ENCODE data around the gene RNF213. TPM values are rescaled to one million over a fixed set of nuclear protein-coding genes. Genes with fewer than 3 reads are reported as not detected.

Gene RNF213
- total and polyA plus RNA-seq, 10 donors, result 36.7 to 481 (median 337) TPM

- intact Hi-C loops (cut with DNase I; ENCODE audit: low total_unique reads), result no loop called here
- H3K36me3 ChIP-seq, result peaks cover 0 to 81% (median 73%) of the 10 kb centered on the region in 6 donors
- H3K27ac ChIP-seq, result no peak overlapping the region
- H3K4me1 ChIP-seq, result no peaks in the 10 kb centered on the region
- H3K4me3 ChIP-seq, result no peak overlapping the region
- WGBS, 5 donors, result 91 to 97% (median 96%) methylated on average over 6 of the region's 6 CpGs
- no peaks in the 10 kb centered on the region for H3K27me3 ChIP-seq (replicated peaks in 1 of 7)
- H3K9me3 ChIP-seq, result peaks cover 0 to 12% (median 9%) of the 10 kb centered on the region in 8 donors
- no peak for TF ChIP-seq CTCF (IDR thresholded peaks at IDR 0.05 in 8 of 11, conservative IDR thresholded peaks at IDR 0.05 in 3 of 11)
- peak in 1 of 3 donors; percentile 9 for TF ChIP-seq POLR2AphosphoS5 (IDR thresholded peaks at IDR 0.05)
- no peak for TF ChIP-seq POLR2A (IDR thresholded peaks at IDR 0.05)
- peak; percentile 40 for DNase-seq
Measured at GRCh38 chr17:80318166-80318565, 57.5 kb downstream of the RNF213 start.

- Histone ChIP-seq H3K27me3 (replicated peaks in 1 of 7) (no peaks in the 10 kb centered on the region), H3K36me3 (peaks cover 0 to 90% (median 78%) of the 10 kb centered on the region in 6 donors), H3K4me3 (no peak overlapping the region), H3K27ac (no peak overlapping the region), H3K9me3 (peaks cover 0 to 12% (median 9%) of the 10 kb centered on the region in 8 donors), H3K4me1 (no peaks in the 10 kb centered on the region)
- intact Hi-C loops (cut with DNase I; ENCODE audit: low total_unique reads), result no loop called here
- 84 to 91% (median 87%) methylated on average over 22 of the region's 22 CpGs for WGBS, 5 donors
- TF ChIP-seq POLR2A (IDR thresholded peaks at IDR 0.05), result no peak
- TF ChIP-seq POLR2AphosphoS5 (IDR thresholded peaks at IDR 0.05), result peak; percentile 25 to 58 (median 39)
- peak; percentile 54 for DNase-seq
Measured at GRCh38 chr17:80319262-80319998, 58.8 kb downstream of the RNF213 start.

GRCh38 chr17:80319999-80320344, 59.3 kb downstream of the RNF213 start:
- no peak overlapping the region for H3K4me3 ChIP-seq
- H3K9me3 ChIP-seq, result peaks cover 0 to 12% (median 9%) of the 10 kb centered on the region in 8 donors
- peaks cover 0 to 95% (median 83%) of the 10 kb centered on the region in 6 donors for H3K36me3 ChIP-seq
- TF ChIP-seq POLR2A (IDR thresholded peaks at IDR 0.05), result no peak
- no peak for TF ChIP-seq POLR2AphosphoS5 (IDR thresholded peaks at IDR 0.05)
- no peak for TF ChIP-seq CTCF (IDR thresholded peaks at IDR 0.05 in 8 of 11, conservative IDR thresholded peaks at IDR 0.05 in 3 of 11)
- no peak overlapping the region for H3K27ac ChIP-seq
- intact Hi-C loops (cut with DNase I; ENCODE audit: low total_unique reads), result no loop called here
- no peaks in the 10 kb centered on the region for H3K4me1 ChIP-seq
- WGBS, 5 donors, result 81 to 85% (median 82%) methylated on average over 4 of the region's 4 CpGs
- DNase-seq, result no peak
- no peaks in the 10 kb centered on the region for H3K27me3 ChIP-seq (replicated peaks in 1 of 7)

GRCh38 chr17:80320496-80320895, 59.8 kb downstream of the RNF213 start:
- WGBS, 5 donors, result 95 to 98% (median 97%) methylated on average over 15 of the region's 15 CpGs
- TF ChIP-seq POLR2AphosphoS5 (IDR thresholded peaks at IDR 0.05) (peak in 2 of 3 donors; percentile 6 to 24), POLR2A (IDR thresholded peaks at IDR 0.05) (no peak), CTCF (IDR thresholded peaks at IDR 0.05 in 8 of 11, conservative IDR thresholded peaks at IDR 0.05 in 3 of 11) (no peak)
- intact Hi-C loops (cut with DNase I; ENCODE audit: low total_unique reads), result no loop called here
- H3K36me3 ChIP-seq, result peaks cover under 1 to 100% (median 88%) of the 10 kb centered on the region in 6 donors
- H3K4me3 ChIP-seq, result no peak overlapping the region
- H3K27ac ChIP-seq, result no peak overlapping the region
- peak; percentile 27 for DNase-seq
- no peaks in the 10 kb centered on the region for H3K27me3 ChIP-seq (replicated peaks in 1 of 7)
- H3K4me1 ChIP-seq, result no peaks in the 10 kb centered on the region
- peaks cover 0 to 12% (median 9%) of the 10 kb centered on the region in 8 donors for H3K9me3 ChIP-seq
